ENCODE data around the gene APEX1. TPM values are rescaled to one million over a fixed set of nuclear protein-coding genes. Genes with fewer than 3 reads are reported as not detected.

The APEX1 gene
- total RNA-seq, 3 donors from 2014 or later: 129 to 165 (median 150) TPM

DNA sequence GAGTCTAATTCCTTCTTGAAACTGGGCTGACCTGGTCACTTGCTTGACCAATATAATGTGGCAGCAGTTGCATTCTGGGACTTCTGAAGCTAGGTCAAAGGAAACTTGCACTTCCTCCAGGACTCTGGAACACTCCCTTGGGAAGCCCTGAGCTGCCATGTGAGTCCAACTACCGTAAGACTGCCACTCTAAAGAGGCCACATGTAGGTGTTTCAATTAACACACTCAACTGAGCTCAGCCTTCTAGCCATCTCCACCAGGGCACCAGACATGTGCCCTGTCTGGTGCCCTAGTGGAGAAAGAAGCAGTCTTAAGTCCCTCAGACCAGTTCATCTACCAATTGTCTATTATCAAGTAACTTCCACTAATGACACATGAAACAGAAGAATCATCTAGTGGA, 35.6 kb upstream of the APEX1 start:
- TF ChIP-seq POLR2AphosphoS5 (IDR thresholded peaks at IDR 0.05): no peak
- TF ChIP-seq, protein P1, sequence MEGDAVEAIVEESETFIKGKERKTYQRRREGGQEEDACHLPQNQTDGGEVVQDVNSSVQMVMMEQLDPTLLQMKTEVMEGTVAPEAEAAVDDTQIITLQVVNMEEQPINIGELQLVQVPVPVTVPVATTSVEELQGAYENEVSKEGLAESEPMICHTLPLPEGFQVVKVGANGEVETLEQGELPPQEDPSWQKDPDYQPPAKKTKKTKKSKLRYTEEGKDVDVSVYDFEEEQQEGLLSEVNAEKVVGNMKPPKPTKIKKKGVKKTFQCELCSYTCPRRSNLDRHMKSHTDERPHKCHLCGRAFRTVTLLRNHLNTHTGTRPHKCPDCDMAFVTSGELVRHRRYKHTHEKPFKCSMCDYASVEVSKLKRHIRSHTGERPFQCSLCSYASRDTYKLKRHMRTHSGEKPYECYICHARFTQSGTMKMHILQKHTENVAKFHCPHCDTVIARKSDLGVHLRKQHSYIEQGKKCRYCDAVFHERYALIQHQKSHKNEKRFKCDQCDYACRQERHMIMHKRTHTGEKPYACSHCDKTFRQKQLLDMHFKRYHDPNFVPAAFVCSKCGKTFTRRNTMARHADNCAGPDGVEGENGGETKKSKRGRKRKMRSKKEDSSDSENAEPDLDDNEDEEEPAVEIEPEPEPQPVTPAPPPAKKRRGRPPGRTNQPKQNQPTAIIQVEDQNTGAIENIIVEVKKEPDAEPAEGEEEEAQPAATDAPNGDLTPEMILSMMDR (IDR thresholded peaks at IDR 0.05): no peak
- TF ChIP-seq POLR2A (IDR thresholded peaks at IDR 0.05): no peak
- H3K36me3 ChIP-seq: no peaks in the 10 kb centered on the region
- H3K27ac ChIP-seq: no peak overlapping the region
- H3K27me3 ChIP-seq: no peaks in the 10 kb centered on the region
- DNase-seq (ENCODE audit: low spot score in 2 of 2): no peak
- intact Hi-C loops (cut with DNase I; ENCODE audit: low total_unique reads): no loop called here
- no peaks in the 10 kb centered on the region for H3K9me3 ChIP-seq
- H3K4me1 ChIP-seq: no peaks in the 10 kb centered on the region
- H3K4me3 ChIP-seq: no peak overlapping the region

DNA sequence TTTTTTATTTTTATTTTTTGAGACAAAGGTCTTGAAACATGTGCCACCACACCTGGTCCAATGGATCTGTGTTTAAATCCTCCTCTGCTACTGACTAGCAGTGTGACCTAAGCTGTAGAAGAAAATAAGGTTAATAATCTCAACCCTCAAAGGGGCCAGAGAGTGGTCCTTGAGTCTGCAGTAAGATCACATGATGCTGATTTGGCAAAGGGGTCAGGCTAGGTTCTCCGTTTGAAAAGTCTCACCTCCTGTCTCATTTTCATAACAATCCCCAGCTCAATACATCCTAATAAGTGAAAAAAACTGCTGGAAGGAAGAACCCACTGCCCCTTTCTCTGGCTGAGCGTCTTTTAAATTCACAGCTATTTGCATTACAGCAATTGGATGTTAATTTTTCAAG, 33.8 kb upstream of the APEX1 start:
- Histone ChIP-seq H3K4me1 (no peaks in the 10 kb centered on the region), H3K36me3 (no peaks in the 10 kb centered on the region), H3K4me3 (no peak overlapping the region), H3K27me3 (no peaks in the 10 kb centered on the region), H3K9me3 (no peaks in the 10 kb centered on the region), H3K27ac (no peak overlapping the region)
- no peak for DNase-seq (ENCODE audit: low spot score in 2 of 2)
- intact Hi-C loops (cut with DNase I; ENCODE audit: low total_unique reads): no loop called here
- TF ChIP-seq, protein P1 (IDR thresholded peaks at IDR 0.05): no peak
- TF ChIP-seq POLR2AphosphoS5 (IDR thresholded peaks at IDR 0.05): no peak
- TF ChIP-seq POLR2A (IDR thresholded peaks at IDR 0.05): no peak

DNA sequence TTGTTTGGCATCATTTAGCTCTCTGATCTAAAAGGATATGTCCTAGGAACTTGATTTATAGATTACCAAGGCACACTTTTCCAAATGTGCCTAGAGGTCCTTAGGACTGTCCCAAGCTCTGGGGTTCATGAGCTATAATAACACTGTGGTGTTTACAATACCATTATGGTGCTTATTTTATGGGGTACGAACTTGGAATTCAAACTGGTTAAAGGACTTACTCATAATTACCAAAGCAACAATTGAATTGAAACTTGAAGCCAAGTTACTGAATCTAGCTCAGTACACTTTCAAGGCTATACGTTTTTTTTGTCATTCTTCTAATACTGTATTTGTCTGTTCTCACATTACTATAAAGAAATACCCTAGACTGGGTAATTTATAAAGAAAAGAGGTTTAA, 32.1 kb upstream of the APEX1 start:
- no peaks in the 10 kb centered on the region for H3K36me3 ChIP-seq
- intact Hi-C loops (cut with DNase I; ENCODE audit: low total_unique reads): no loop called here
- no peaks in the 10 kb centered on the region for H3K9me3 ChIP-seq
- TF ChIP-seq POLR2AphosphoS5 (IDR thresholded peaks at IDR 0.05) (no peak), POLR2A (IDR thresholded peaks at IDR 0.05) (no peak)
- TF ChIP-seq, protein P1 (IDR thresholded peaks at IDR 0.05): no peak
- no peak for DNase-seq (ENCODE audit: low spot score in 2 of 2)
- H3K27me3 ChIP-seq: no peaks in the 10 kb centered on the region
- H3K4me3 ChIP-seq: no peak overlapping the region
- H3K27ac ChIP-seq: no peak overlapping the region
- H3K4me1 ChIP-seq: no peaks in the 10 kb centered on the region

DNA sequence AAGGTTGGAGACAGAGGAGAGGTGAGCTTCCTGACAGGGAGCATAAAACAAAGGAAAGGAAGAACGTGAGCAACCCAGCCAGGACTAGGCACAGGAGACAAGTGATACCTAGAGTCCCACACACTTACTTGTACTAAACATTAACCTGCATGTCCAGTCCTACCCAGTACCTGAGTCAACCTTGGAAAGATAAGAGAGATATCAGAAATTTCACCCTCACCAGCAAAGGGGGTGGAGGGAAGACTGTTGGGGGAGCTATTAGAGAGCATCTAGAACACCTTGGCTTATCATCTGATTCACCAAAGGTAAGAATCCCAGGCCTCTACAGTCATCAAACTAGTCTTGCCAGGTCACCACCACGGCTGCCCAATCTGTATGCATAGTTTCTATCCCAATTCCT, 30.2 kb upstream of the APEX1 start:
- intact Hi-C loops (cut with DNase I; ENCODE audit: low total_unique reads): no loop called here
- Histone ChIP-seq H3K4me1 (no peaks in the 10 kb centered on the region), H3K27ac (no peak overlapping the region), H3K27me3 (no peaks in the 10 kb centered on the region), H3K4me3 (no peak overlapping the region), H3K36me3 (no peaks in the 10 kb centered on the region), H3K9me3 (no peaks in the 10 kb centered on the region)
- TF ChIP-seq, protein P1 (IDR thresholded peaks at IDR 0.05): no peak
- no peak for TF ChIP-seq POLR2AphosphoS5 (IDR thresholded peaks at IDR 0.05)
- no peak for DNase-seq (ENCODE audit: low spot score in 2 of 2)

DNA sequence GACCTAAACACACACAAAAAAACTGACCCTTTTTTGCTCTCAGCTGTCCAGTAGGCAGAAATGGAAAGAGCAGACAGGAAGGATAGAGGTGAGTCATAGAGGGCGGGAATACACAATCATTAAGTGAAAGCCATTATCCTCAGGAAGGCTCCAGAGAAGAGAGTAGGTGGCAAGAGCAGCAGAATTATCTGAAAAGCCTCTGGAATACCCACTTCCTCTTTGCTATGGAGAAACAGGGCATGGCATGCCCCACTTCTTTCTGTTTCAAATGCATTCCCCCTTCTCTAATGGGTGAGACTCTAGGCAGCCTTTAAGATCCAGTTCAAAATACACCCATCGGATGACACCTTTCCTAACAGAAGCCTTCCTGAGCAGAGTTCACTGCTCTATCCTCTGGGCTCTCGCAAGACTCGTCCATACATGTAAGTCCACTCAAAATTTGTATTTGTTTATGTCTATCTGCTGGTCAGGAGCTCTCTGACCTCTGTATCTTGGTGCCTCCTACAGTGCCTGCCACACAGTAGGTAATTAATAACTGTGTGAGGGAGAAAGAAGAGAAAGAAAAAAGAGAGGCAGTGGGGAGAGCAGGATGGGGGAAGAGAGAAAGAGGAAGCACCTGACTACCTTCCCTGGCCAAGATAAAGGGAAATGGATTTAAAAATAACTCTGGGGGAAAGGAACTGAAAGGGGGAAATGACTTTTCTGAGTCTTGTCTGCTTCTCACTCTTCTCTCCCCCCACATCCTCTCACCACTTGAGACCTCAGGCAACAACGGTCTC, 27.6 kb upstream of the APEX1 start:
- H3K9me3 ChIP-seq: no peaks in the 10 kb centered on the region
- no peak overlapping the region for H3K4me3 ChIP-seq
- TF ChIP-seq POLR2A (IDR thresholded peaks at IDR 0.05) (no peak), POLR2AphosphoS5 (IDR thresholded peaks at IDR 0.05) (no peak)
- TF ChIP-seq, protein P1 (IDR thresholded peaks at IDR 0.05): no peak
- no peak for DNase-seq (ENCODE audit: low spot score in 2 of 2)
- no peaks in the 10 kb centered on the region for H3K36me3 ChIP-seq
- H3K4me1 ChIP-seq: no peaks in the 10 kb centered on the region
- no peak overlapping the region for H3K27ac ChIP-seq
- intact Hi-C loops (cut with DNase I; ENCODE audit: low total_unique reads): no loop called here
- H3K27me3 ChIP-seq: no peaks in the 10 kb centered on the region
